ENCODE measurements around the gene ARHGDIA. TPM values are rescaled to one million over a fixed set of nuclear protein-coding genes. Genes with fewer than 3 reads are reported as not detected.

Gene ARHGDIA
- total RNA-seq, 5 donors from 2014 or later (not counting 1 experiment from before 2014, with no cell fraction given), result 473 to 577 (median 504) TPM

DNA sequence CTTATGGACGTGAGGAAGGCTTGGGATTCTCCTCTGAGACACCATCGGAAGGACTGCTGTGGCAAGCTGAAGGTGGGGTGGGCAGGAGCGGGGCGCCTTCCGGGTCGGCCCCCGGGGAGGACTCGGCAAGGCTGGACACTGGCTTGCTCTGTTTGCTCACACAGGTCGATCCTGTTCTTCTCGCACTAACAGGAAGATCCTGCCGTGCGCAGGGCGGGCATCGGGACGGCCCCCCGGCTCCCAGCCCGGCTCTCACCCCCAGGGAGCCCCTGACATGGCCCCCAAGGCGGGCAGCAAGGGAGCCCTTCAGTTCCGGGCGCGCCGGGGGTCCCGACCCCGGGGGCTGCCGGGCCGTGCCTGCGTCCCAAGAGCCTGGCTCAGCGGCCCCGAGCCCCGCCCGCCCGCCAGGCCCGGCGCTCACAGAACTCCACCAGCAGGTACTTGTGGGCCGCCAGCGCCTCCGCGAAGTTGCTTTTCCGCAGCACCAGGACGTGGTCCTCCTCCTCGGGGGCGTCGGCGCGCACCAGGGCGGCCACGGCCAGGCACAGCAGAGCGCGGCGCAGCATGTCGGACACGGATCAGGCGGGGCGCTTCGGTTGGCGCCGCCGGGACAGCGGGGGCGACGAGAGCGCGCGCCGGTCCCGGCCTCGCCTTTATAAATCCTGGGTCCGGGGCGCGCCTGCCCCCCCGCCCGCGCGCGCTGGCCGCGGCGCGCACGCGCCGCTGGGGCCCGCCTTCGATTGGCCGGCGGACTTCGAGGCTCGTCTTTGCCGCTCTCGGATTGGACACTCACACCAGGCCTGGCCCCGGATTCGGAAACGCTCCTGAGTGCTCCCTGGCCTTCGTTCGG is 11.0 kb downstream of the ARHGDIA start, which contains the start of gene P4HB:
Gene P4HB, minus strand, starts transcription at position 630 of the 850 bp plus-strand sequence. Its CDS starts 64 bp downstream, at position 566.
- peaks cover 18% of the 10 kb centered on the region for H3K36me3 Mint-ChIP-seq
- Histone ChIP-seq H3K9me3 (no peaks in the 10 kb centered on the region), H3K27ac (ENCODE audit: low read length) (peak within 1 kb of the TSS; percentile 92), H3K27me3 (replicated peaks in 1 of 2; ENCODE audit: control insufficient read depth in 2 of 2, extremely low read depth in 1 of 2, insufficient read depth in 2 of 2, low read length in 1 of 2) (no peaks in the 10 kb centered on the region), H3K4me3 (ENCODE audit: control insufficient read depth in 1 of 2, extremely low read depth in 1 of 2, low read length in 1 of 2) (peak within 1 kb of the TSS; percentile 67 to 71), H3K36me3 (ENCODE audit: control insufficient read depth in 2 of 2, extremely low read depth in 1 of 2, insufficient read depth in 1 of 2, low read length in 1 of 2) (peaks cover 16 to 34% of the 10 kb centered on the region in 2 donors), H3K4me1 (ENCODE audit: control insufficient read depth in 1 of 2, extremely low read depth in 1 of 2, insufficient read depth in 2 of 2, low read length in 2 of 2) (peaks cover 10 to 52% of the 10 kb centered on the region in 2 experiments)
- H3K4me1 Mint-ChIP-seq, result peaks cover 30 to 53% (median 46%) of the 10 kb centered on the region in 3 donors
- under 1% methylated on average over 93 of the region's 95 CpGs for WGBS (ENCODE audit: insufficient coverage)
- POLR2A ChIA-PET, result interaction anchor here in 1 of 2 donors (0.5 kb wide), 1 partner anchor 13 kb away, joined by 8 read pairs; no protein-coding TSS in a partner anchor
- ATAC-seq (replicated peaks in 1 of 4) (peak in 3 of 4 experiments; percentile 27 to 29 (median 27)), DNase-seq (peak in 1 of 35 experiments; percentile 11)
- H3K27ac Mint-ChIP-seq, result peak within 1 kb of the TSS; percentile 90 to 91
- H3K4me3 Mint-ChIP-seq, result peak within 1 kb of the TSS; percentile 84 to 88 (median 85)
- no peaks in the 10 kb centered on the region for H3K9me3 Mint-ChIP-seq
- CTCF ChIA-PET, result no interaction called here
- no peaks in the 10 kb centered on the region for H3K27me3 Mint-ChIP-seq

DNA sequence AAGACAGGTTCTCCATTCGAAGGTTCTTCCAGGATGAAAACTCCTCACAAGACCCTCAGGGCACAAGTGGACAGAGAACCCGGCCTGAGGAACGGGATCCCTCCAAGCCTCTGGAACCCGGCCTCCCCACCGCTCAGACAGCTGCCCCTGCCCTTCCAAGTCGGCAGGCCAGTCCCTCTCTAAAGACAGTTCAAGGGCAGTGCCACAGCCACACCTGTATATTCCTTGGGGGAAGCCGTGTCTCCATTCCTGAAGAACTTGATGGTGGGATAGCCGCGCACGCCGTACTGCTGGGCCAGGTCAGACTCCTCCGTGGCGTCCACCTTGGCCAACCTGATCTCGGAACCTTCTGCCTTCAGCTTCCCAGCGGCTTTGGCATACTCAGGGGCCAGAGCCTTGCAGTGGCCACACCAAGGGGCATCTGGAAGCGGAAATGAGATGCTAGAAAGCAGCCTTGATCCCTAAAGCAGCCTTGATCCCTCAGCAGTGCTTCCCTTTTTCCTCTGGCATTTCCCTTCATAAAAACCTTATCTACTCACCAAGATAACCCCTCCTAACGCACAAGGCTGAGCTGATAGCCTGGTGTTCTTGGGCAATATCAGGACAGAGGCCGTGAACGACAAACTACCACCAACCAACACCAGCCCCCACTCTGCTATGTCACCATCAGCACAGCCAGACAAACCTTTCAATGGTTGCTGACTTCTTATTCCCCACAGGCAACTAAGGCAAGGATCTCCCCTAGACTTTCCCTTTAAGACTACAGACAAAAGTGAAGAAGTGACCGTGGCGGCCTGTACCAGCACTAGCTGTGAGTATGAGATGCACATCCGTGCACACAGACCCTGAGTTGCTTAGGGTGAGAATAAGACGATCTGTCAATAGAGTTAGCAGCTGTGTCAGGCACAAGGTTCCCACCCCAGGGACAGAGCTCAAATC is 11.9 kb downstream of the ARHGDIA start:
- Histone ChIP-seq H3K9me3 (no peaks in the 10 kb centered on the region), H3K27ac (ENCODE audit: low read length) (peak overlapping the region; percentile 6), H3K36me3 (ENCODE audit: control insufficient read depth in 2 of 2, extremely low read depth in 1 of 2, insufficient read depth in 1 of 2, low read length in 1 of 2) (peaks cover 11 to 43% of the 10 kb centered on the region in 2 donors), H3K4me1 (ENCODE audit: control insufficient read depth in 1 of 2, extremely low read depth in 1 of 2, insufficient read depth in 2 of 2, low read length in 2 of 2) (peaks cover 10 to 52% of the 10 kb centered on the region in 2 experiments), H3K27me3 (replicated peaks in 1 of 2; ENCODE audit: control insufficient read depth in 2 of 2, extremely low read depth in 1 of 2, insufficient read depth in 2 of 2, low read length in 1 of 2) (no peaks in the 10 kb centered on the region), H3K4me3 (ENCODE audit: control insufficient read depth in 1 of 2, extremely low read depth in 1 of 2, low read length in 1 of 2) (peak overlapping the region; percentile 51 to 66)
- peaks cover 30 to 53% (median 46%) of the 10 kb centered on the region in 3 donors for H3K4me1 Mint-ChIP-seq
- H3K4me3 Mint-ChIP-seq, result peak overlapping the region; percentile 84 to 88 (median 85)
- peaks cover 18% of the 10 kb centered on the region for H3K36me3 Mint-ChIP-seq
- no peaks in the 10 kb centered on the region for H3K9me3 Mint-ChIP-seq
- POLR2A ChIA-PET, result interaction anchor here (0.5 kb wide), 2 partner anchors 14 to 26 kb away, joined by 3 to 8 read pairs; partner anchors contain the start of gene MCRIP1 (in 1 of the 2)
- H3K27me3 Mint-ChIP-seq, result no peaks in the 10 kb centered on the region
- no peak for DNase-seq
- ATAC-seq (replicated peaks in 1 of 4), result no peak
- CTCF ChIA-PET, result no interaction called here
- H3K27ac Mint-ChIP-seq, result peak overlapping the region; percentile 82 to 83
- WGBS (ENCODE audit: insufficient coverage), result 80% methylated on average over 18 of the region's 23 CpGs

- Histone ChIP-seq H3K27me3 (replicated peaks in 1 of 2; ENCODE audit: control insufficient read depth in 2 of 2, extremely low read depth in 1 of 2, insufficient read depth in 2 of 2, low read length in 1 of 2) (no peaks in the 10 kb centered on the region), H3K36me3 (ENCODE audit: control insufficient read depth in 2 of 2, extremely low read depth in 1 of 2, insufficient read depth in 1 of 2, low read length in 1 of 2) (peaks cover 15 to 45% of the 10 kb centered on the region in 2 donors), H3K9me3 (no peaks in the 10 kb centered on the region), H3K4me1 (ENCODE audit: control insufficient read depth in 1 of 2, extremely low read depth in 1 of 2, insufficient read depth in 2 of 2, low read length in 2 of 2) (peaks cover 10 to 47% of the 10 kb centered on the region in 2 experiments), H3K4me3 (ENCODE audit: control insufficient read depth in 1 of 2, extremely low read depth in 1 of 2, low read length in 1 of 2) (no peak overlapping the region), H3K27ac (ENCODE audit: low read length) (no peak overlapping the region)
- Mint-ChIP-seq H3K4me3 (peak overlapping the region; percentile 84 to 88 (median 85)), H3K4me1 (peaks cover 26 to 49% (median 40%) of the 10 kb centered on the region in 3 donors), H3K27me3 (no peaks in the 10 kb centered on the region), H3K36me3 (peaks cover 20% of the 10 kb centered on the region), H3K27ac (no peak overlapping the region), H3K9me3 (no peaks in the 10 kb centered on the region)
- ChIA-PET POLR2A (interaction anchor here in 1 of 2 donors (0.7 kb wide), 1 partner anchor 290 kb away, joined by 14 read pairs; no protein-coding TSS in a partner anchor), CTCF (no interaction called here)
- ATAC-seq (replicated peaks in 1 of 4) (no peak), DNase-seq (no peak)
- WGBS (ENCODE audit: insufficient coverage), result 88% methylated on average over 27 of the region's 30 CpGs
Observed at GRCh38 chr17:81858170-81858966, 12.8 kb downstream of the ARHGDIA start.

DNA sequence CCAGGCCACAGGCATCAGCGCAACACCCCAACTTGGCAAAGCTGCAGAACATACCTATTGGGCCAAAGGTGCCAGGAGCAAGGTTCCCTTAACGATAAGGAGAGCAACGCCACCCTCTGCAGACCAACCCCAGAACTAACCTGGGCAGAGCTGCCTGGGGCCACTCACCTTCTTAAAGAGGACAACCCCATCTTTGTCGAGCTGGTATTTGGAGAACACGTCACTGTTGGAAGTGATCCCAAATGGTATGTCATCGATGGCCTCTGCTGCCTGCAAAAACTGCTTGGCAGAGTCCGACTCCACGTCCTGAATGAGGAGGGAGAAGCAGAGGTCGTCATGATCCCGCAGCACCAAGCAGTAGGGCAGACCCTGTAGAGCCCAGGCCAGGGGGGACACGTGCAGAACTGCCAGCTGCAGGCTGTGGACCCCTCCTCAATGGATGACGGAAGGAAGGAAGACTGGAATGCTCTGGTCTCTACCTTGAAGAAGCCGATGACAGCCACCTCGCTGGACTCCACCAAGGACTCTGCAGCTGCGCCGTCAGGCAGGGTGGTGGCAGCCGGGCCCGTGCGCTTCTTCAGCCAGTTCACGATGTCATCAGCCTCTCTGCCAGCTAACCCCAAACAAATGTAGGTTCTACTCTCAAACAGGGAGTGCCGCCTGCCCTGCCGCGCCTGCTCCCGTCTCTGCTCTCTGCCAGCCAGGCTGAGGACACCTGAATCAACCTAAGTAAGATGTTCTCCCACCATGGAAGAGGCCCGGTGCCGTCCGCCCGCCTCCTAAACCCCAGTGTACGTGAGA is 16.0 kb downstream of the ARHGDIA start:
- no peak for DNase-seq
- POLR2A ChIA-PET, result interaction anchor here in 1 of 2 donors (0.7 kb wide), 1 partner anchor 152 kb away, joined by 3 read pairs; the partner anchor contains the start of gene MRPL12
- no peak overlapping the region for H3K27ac Mint-ChIP-seq

GRCh38 chr17:81852237-81852636 is 18.9 kb downstream of the ARHGDIA start:
- over 99% methylated on average over 11 of the region's 12 CpGs for WGBS (ENCODE audit: insufficient coverage)

More for the DNA sequence above, 16.0 kb downstream of the ARHGDIA start:
- peaks cover 22% of the 10 kb centered on the region for H3K36me3 Mint-ChIP-seq
- H3K36me3 ChIP-seq (ENCODE audit: control insufficient read depth in 2 of 2, extremely low read depth in 1 of 2, insufficient read depth in 1 of 2, low read length in 1 of 2), result peaks cover 13 to 65% of the 10 kb centered on the region in 2 donors
- peak in 2 of 4 experiments; percentile 39 to 50 for ATAC-seq (replicated peaks in 1 of 4)
- H3K9me3 ChIP-seq, result no peaks in the 10 kb centered on the region
- no peaks in the 10 kb centered on the region for H3K27me3 ChIP-seq (replicated peaks in 1 of 2; ENCODE audit: control insufficient read depth in 2 of 2, extremely low read depth in 1 of 2, insufficient read depth in 2 of 2, low read length in 1 of 2)
- H3K9me3 Mint-ChIP-seq, result no peaks in the 10 kb centered on the region
- CTCF ChIA-PET, result interaction anchor here (0.6 kb wide), 3 partner anchors 118 to 514 kb away, joined by 4 read pairs; partner anchors contain the start of gene SLC25A10 (in 1 of the 2)
- no peak overlapping the region for H3K4me3 ChIP-seq (ENCODE audit: control insufficient read depth in 1 of 2, extremely low read depth in 1 of 2, low read length in 1 of 2)
- peaks cover 7 to 28% (median 27%) of the 10 kb centered on the region in 3 donors for H3K4me1 Mint-ChIP-seq
- H3K4me1 ChIP-seq (ENCODE audit: control insufficient read depth in 1 of 2, extremely low read depth in 1 of 2, insufficient read depth in 2 of 2, low read length in 2 of 2), result peaks cover 7 to 31% of the 10 kb centered on the region in 2 experiments
- H3K27me3 Mint-ChIP-seq, result no peaks in the 10 kb centered on the region
- no peak overlapping the region for H3K4me3 Mint-ChIP-seq
- 94% methylated on average over 23 of the region's 29 CpGs for WGBS (ENCODE audit: insufficient coverage)
- H3K27ac ChIP-seq (ENCODE audit: low read length), result no peak overlapping the region

More at GRCh38 chr17:81852237-81852636, 18.9 kb downstream of the ARHGDIA start:
- Histone ChIP-seq H3K4me1 (ENCODE audit: control insufficient read depth in 1 of 2, extremely low read depth in 1 of 2, insufficient read depth in 2 of 2, low read length in 2 of 2) (peaks cover 0 to 3% of the 10 kb centered on the region in 2 experiments), H3K27me3 (replicated peaks in 1 of 2; ENCODE audit: control insufficient read depth in 2 of 2, extremely low read depth in 1 of 2, insufficient read depth in 2 of 2, low read length in 1 of 2) (no peaks in the 10 kb centered on the region), H3K9me3 (no peaks in the 10 kb centered on the region), H3K36me3 (ENCODE audit: control insufficient read depth in 2 of 2, extremely low read depth in 1 of 2, insufficient read depth in 1 of 2, low read length in 1 of 2) (peaks cover 8 to 58% of the 10 kb centered on the region in 2 donors), H3K4me3 (ENCODE audit: control insufficient read depth in 1 of 2, extremely low read depth in 1 of 2, low read length in 1 of 2) (no peak overlapping the region), H3K27ac (ENCODE audit: low read length) (no peak overlapping the region)
- Mint-ChIP-seq H3K36me3 (peaks cover 14% of the 10 kb centered on the region), H3K4me3 (no peak overlapping the region), H3K9me3 (no peaks in the 10 kb centered on the region), H3K27me3 (no peaks in the 10 kb centered on the region), H3K4me1 (peaks cover 0 to 4% (median 3%) of the 10 kb centered on the region in 3 donors), H3K27ac (no peak overlapping the region)
- ATAC-seq (replicated peaks in 1 of 4), result no peak
- ChIA-PET POLR2A (no interaction called here), CTCF (no interaction called here)
- no peak for DNase-seq

Measured in T-cell (primary cell).